Brain pericyte (primary cell): Measurements from ENCODE around the gene AGTPBP1.

ENCODE experiments used
- DNase-seq: peaks from one replicate; pipeline ENCODE4 v3.0.0-alpha.2; 2012; ENCODE audit warnings: low read depth, low spot score

The AGTPBP1 gene

DNA sequence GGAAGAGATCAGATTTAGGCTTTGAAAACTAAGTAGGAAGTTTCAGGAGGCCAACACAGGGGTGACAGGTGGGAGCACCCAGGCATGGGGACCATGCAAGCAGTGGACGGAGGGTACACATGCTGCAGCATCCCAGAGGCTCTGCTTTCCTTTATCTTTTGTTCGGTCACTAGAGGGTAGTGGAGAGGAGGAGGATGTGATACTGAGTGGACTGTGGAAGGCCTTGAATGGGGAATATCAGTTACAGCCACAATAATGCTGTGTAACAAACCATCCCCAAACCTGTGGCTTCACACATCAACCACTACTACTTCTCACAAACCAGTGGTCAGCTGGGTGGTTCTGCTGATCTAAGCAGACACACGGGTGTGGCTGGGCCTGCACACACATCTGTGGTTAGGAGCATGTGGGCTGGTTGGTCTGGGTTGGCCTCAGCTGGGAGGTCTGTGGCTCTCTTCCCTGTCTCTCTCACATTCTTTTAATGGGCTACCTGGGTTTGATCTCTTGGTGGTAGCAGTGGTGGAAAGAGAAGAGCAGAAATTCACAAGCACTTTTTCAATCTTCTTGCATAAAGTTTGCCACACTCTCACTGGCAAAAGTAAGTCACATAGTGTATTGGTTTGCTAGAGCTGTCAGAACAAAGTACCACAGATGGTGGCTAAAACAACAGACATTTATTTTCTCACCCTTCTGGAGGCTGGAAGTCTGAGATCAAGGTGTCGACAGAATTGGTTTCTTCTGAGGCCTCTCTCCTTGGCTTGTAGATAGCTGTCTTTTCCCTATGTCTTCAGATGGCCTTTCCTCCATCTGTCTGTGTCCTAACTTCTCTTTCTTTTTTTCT is 238.7 kb downstream of the AGTPBP1 start:
- DNase-seq = no peak

DNA sequence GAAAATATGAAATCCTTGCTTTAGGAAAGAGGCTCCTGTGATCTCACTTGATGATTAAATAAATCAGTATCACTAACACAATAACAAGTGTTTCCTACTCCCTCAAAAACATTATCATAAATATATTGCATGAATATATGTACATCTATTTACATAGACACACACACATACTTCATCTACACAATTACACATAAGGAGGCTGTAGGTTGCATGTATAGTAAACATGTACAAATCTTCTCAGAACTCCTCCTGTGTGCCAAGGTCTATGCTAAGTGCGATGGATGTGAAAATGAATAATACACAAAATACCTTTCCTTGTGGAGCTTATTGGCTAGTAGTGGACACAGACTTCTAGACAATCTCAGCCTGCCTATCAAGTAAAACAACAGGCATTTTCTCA is 239.9 kb downstream of the AGTPBP1 start:
- no peak for DNase-seq

DNA sequence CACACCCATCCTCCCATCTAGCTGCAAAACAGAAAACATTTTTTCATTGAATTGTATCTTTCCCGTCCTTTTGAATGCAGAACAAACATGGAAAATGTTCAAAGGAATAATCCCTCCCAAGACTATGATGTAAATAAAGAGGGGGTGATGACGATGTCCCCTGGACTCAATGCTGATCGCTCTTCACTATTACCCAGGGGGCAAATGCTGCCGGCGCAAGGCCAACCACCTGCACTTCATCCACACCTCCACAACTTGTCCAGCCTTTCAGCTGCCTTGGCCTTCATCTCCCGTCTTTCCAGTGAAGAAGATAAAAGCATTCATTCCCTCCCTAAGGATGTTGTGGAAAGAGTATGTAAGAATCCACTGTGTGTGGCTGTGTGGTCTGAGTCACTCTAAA is 240.3 kb downstream of the AGTPBP1 start:
- no peak for DNase-seq
